C4-2B (cell line): Measurements from ENCODE around the gene CLIC4.

Experiments used
- CTCF ChIP-seq: fragments of 450-650 bp; conservative IDR thresholded peaks from 2 replicates; pipeline ENCODE4 v1.5.1; 2017; ENCODE audit warnings: mild to moderate bottlenecking
- ZFX ChIP-seq: fragments of 450-650 bp; IDR thresholded peaks from 2 replicates; pipeline ENCODE4 v1.6.1; 2017

GRCh38 chr1:24776821-24777220 is 31.6 kb downstream of the CLIC4 start:
- TF ChIP-seq CTCF (no peak), ZFX (no peak)
